K562 (cell line): ENCODE measurements around the gene FHIT. TPM values are rescaled to one million over a fixed set of nuclear protein-coding genes. Genes with fewer than 3 reads are reported as not detected.

Source experiments
- E2F3 ChIP-seq: fragments of 250-450 bp; sonication (Bioruptor Pico); IDR thresholded peaks from 2 replicates; pipeline ENCODE4 v1.4.0; 2020; ENCODE audit warnings: mild to moderate bottlenecking
- ERF ChIP-seq: fragments of 450-650 bp; formaldehyde crosslinking; IDR thresholded peaks from 2 replicates; pipeline ENCODE4 v1.4.0; 2020; ENCODE audit warnings: mild to moderate bottlenecking, mixed read lengths
- ETV6 ChIP-seq, 3 experiments: fragments of 150-350 bp in 1 of 3; sonication (generic) in 1 of 3; formaldehyde crosslinking in 1 of 3; IDR thresholded peaks; 2 replicates each; pipeline versions ENCODE4 v1.6.1 to v1.8.0; 2014 to 2022; ENCODE audit warnings: borderline replicate concordance in 2 of 3, low read depth in 2 of 3, antibody characterized with exemption in 1 of 3, low read length in 1 of 3, mild to moderate bottlenecking in 1 of 3, missing genetic modification reagents in 1 of 3
- FOXA3 ChIP-seq, 2 experiments: fragments of 450-650 bp in 1 of 2; sonication (generic) in 1 of 2; formaldehyde crosslinking; IDR thresholded peaks in 1 of 2; conservative IDR thresholded peaks in 1 of 2; 2 replicates each; pipeline versions ENCODE4 v1.4.0 to v1.8.0; 2020 to 2022; ENCODE audit warnings: mild to moderate bottlenecking in 2 of 2, missing genetic modification reagents in 1 of 2
- MYNN ChIP-seq, 2 experiments: sonication (generic); formaldehyde crosslinking in 1 of 2; IDR thresholded peaks; 2 replicates each; pipeline versions ENCODE4 v1.5.0 to v1.6.1; 2016 to 2020; ENCODE audit warnings: antibody characterized with exemption in 1 of 2, missing genetic modification reagents in 1 of 2
- POLR3A ChIP-seq: IDR thresholded peaks from 2 replicates; pipeline ENCODE4 v1.6.1; 2011; ENCODE audit warnings: borderline replicate concordance, mild to moderate bottlenecking, moderate library complexity; ENCODE audit not compliant: insufficient read length, insufficient read depth; ENCODE audit errors: extremely low read depth
- RBM14 ChIP-seq: fragments of 200-400 bp; formaldehyde crosslinking; IDR thresholded peaks from 2 replicates; pipeline ENCODE4 v1.6.1; 2018; ENCODE audit warnings: low read depth, mild to moderate bottlenecking, low read length, moderate library complexity, borderline replicate concordance; ENCODE audit not compliant: insufficient read depth
- REST ChIP-seq, 2 experiments: fragments of 450-650 bp; formaldehyde crosslinking in 1 of 2; IDR thresholded peaks; 2 replicates each; pipeline versions ENCODE4 v1.4.0 to v1.6.1; 2014 to 2020; ENCODE audit warnings: mild to moderate bottlenecking in 2 of 2, borderline replicate concordance in 1 of 2, low read depth in 1 of 2
- RFX1 ChIP-seq: fragments of 450-650 bp; IDR thresholded peaks from 2 replicates; pipeline ENCODE4 v1.6.1; 2016; ENCODE audit warnings: mild to moderate bottlenecking, moderate library complexity
- RNF2 ChIP-seq: sonication (generic); IDR thresholded peaks from 2 replicates; pipeline ENCODE4 v1.6.1; 2016
- SRSF1 ChIP-seq: fragments of 200-400 bp; formaldehyde crosslinking; IDR thresholded peaks from 2 replicates; pipeline ENCODE4 v1.6.1; 2017; ENCODE audit warnings: mild to moderate bottlenecking, low read depth, low read length, moderate library complexity
- TARDBP ChIP-seq: fragments of 450-650 bp; IDR thresholded peaks from 2 replicates; pipeline ENCODE4 v1.6.1; 2016
- XRCC4 ChIP-seq: IDR thresholded peaks from one replicate; pipeline ENCODE4 v1.6.1; 2011; ENCODE audit not compliant: insufficient read depth, insufficient read length; ENCODE audit errors: extremely low read depth
- ZBED1 ChIP-seq: IDR thresholded peaks from 2 replicates; pipeline ENCODE4 v1.6.1; 2014
- ZKSCAN1 ChIP-seq: fragments of 150-350 bp; IDR thresholded peaks from 2 replicates; pipeline ENCODE4 v1.6.1; 2016; ENCODE audit warnings: low read depth, low read length
- ZNF174 ChIP-seq: fragments of 250-450 bp; sonication (Bioruptor Pico); IDR thresholded peaks from 2 replicates; pipeline ENCODE4 v1.4.0; 2020; ENCODE audit warnings: mild to moderate bottlenecking
- ZNF408 ChIP-seq: fragments of 250-450 bp; sonication (Bioruptor Pico); IDR thresholded peaks from 2 replicates; pipeline ENCODE4 v1.4.0; 2020; ENCODE audit warnings: low read depth, mild to moderate bottlenecking, moderate library complexity
- ZNF695 ChIP-seq: fragments of 450-650 bp; formaldehyde crosslinking; IDR thresholded peaks from 2 replicates; pipeline ENCODE4 v1.4.0; 2020; ENCODE audit warnings: mild to moderate bottlenecking, moderate library complexity
- ZNF764 ChIP-seq: fragments of 250-450 bp; sonication (Bioruptor Pico); IDR thresholded peaks from 2 replicates; pipeline ENCODE4 v1.4.0; 2020; ENCODE audit warnings: low read depth, mild to moderate bottlenecking, moderate library complexity
- polyA plus RNA-seq, 8 experiments: library from polyadenylated mRNA; depleted of rRNA in 4 of 8; stranded (reverse) in 5 of 8; unstranded in 3 of 8; fragments of >200 nt; fragmentation: Nextera tagmentation in 2 of 8; fragmentation: Illumina TruSeq in 1 of 8; extraction: Ambion mirVana in 2 of 8; extraction: Trizol in 1 of 8; gene quantifications; 2 replicates each; pipeline versions ENCODE4 v1.2.1 to v1.2.3, GENCODE V29; 2011 to 2014; ENCODE audit warnings: inconsistent platforms in 1 of 8, missing spikeins in 1 of 8
- total RNA-seq, 7 experiments: library from RNA; depleted of rRNA in 6 of 7; stranded (reverse); fragments of >200 nt in 6 of 7; fragmentation: Illumina TruSeq in 2 of 7; extraction: Trizol in 2 of 7; gene quantifications; 2 replicates each; pipeline versions ENCODE4 v1.2.1 to v1.2.3, GENCODE V29; 2011 to 2021; ENCODE audit warnings: low replicate concordance in 1 of 7

FHIT gene
- total and polyA plus RNA-seq, 9 of the 15 experiments (the other 6 are each of a cell fraction or from before 2014, with no cell fraction given) = 1.7 to 9.1 (median 4.3) TPM

- TF ChIP-seq FOXA3 (CRISPR knock-in tag; conservative IDR thresholded peaks at IDR 0.05 in 1 of 2, IDR thresholded peaks at IDR 0.05 in 1 of 2) (peak in 1 of 2 experiments; percentile 32; a peak in 1 of 4 replicates), ETV6 (IDR thresholded peaks at IDR 0.05; ENCODE audit: borderline replicate concordance in 1 of 2, low read depth in 2 of 2, low read length in 1 of 2) (no peak), ETV6 (CRISPR knock-in tag; IDR thresholded peaks at IDR 0.05; ENCODE audit: borderline replicate concordance) (no peak), ZNF174 (CRISPR knock-in tag) (no peak), E2F3 (CRISPR knock-in tag) (no peak), REST (IDR thresholded peaks at IDR 0.05; ENCODE audit: borderline replicate concordance) (no peak), REST (CRISPR knock-in tag; IDR thresholded peaks at IDR 0.05; ENCODE audit: low read depth) (no peak), ZNF695 (CRISPR knock-in tag) (no peak), SRSF1 (no peak), POLR3A (no peak), ZKSCAN1 (no peak), RNF2 (peak; percentile 32; the same call in 1 of the 2 replicates), ZBED1 (no peak), MYNN (IDR thresholded peaks at IDR 0.05) (no peak), MYNN (CRISPR knock-in tag; IDR thresholded peaks at IDR 0.05) (no peak), TARDBP (no peak), ZNF764 (CRISPR knock-in tag) (no peak), ZNF408 (CRISPR knock-in tag) (no peak), RFX1 (no peak), ERF (no peak), RBM14 (no peak), XRCC4 (no peak)
Observed at GRCh38 chr3:59877263-59878037, 1373.8 kb downstream of the FHIT start (continued).
